ENCODE results near the gene PADI3. TPM values are rescaled to one million over a fixed set of nuclear protein-coding genes. Genes with fewer than 3 reads are reported as not detected.

The PADI3 gene
- total RNA-seq, 1 donor, result not detected

GRCh38 chr1:17286646-17287045 is 37.7 kb downstream of the PADI3 start:
- no peak overlapping the region for H3K4me3 ChIP-seq (ENCODE audit: low read depth, low read length)
- TF ChIP-seq CTCF (IDR thresholded peaks at IDR 0.05; ENCODE audit: insufficient read depth, low read depth, low read length), result no peak
- no peak for DNase-seq (ENCODE audit: low read depth)

- peak; percentile 46 for DNase-seq (ENCODE audit: low read depth)
- no peak overlapping the region for H3K4me3 ChIP-seq (ENCODE audit: low read depth, low read length)
- no peak for TF ChIP-seq CTCF (IDR thresholded peaks at IDR 0.05; ENCODE audit: insufficient read depth, low read depth, low read length)
Measured at GRCh38 chr1:17287130-17287776, 38.4 kb downstream of the PADI3 start.

GRCh38 chr1:17289721-17290120 is 40.8 kb downstream of the PADI3 start:
- peak; percentile 4 for DNase-seq (ENCODE audit: low read depth)
- no peak overlapping the region for H3K4me3 ChIP-seq (ENCODE audit: low read depth, low read length)

GRCh38 chr1:17290553-17290952 is 41.7 kb downstream of the PADI3 start:
- DNase-seq (ENCODE audit: low read depth), result no peak
- no peak overlapping the region for H3K4me3 ChIP-seq (ENCODE audit: low read depth, low read length)
- no peak for TF ChIP-seq CTCF (IDR thresholded peaks at IDR 0.05; ENCODE audit: insufficient read depth, low read depth, low read length)

More at GRCh38 chr1:17289721-17290120, 40.8 kb downstream of the PADI3 start:
- no peak for TF ChIP-seq CTCF (IDR thresholded peaks at IDR 0.05; ENCODE audit: insufficient read depth, low read depth, low read length)

- DNase-seq (ENCODE audit: low read depth), result no peak
- H3K4me3 ChIP-seq (ENCODE audit: low read depth, low read length), result no peak overlapping the region
- TF ChIP-seq CTCF (IDR thresholded peaks at IDR 0.05; ENCODE audit: insufficient read depth, low read depth, low read length), result no peak
Measured at GRCh38 chr1:17292299-17293160, 43.6 kb downstream of the PADI3 start.

- no peak for DNase-seq (ENCODE audit: low read depth)
- H3K4me3 ChIP-seq (ENCODE audit: low read depth, low read length), result no peak overlapping the region
- TF ChIP-seq CTCF (IDR thresholded peaks at IDR 0.05; ENCODE audit: insufficient read depth, low read depth, low read length), result no peak
Measured at GRCh38 chr1:17293681-17294425, 45.0 kb downstream of the PADI3 start.

Measured in fibroblast of villous mesenchyme (primary cell).